ENCODE results near the gene CHRD. TPM values are rescaled to one million over a fixed set of nuclear protein-coding genes. Genes with fewer than 3 reads are reported as not detected.

Gene CHRD
- total RNA-seq, 1 experiment from 2014 or later = 1.8 TPM

DNA sequence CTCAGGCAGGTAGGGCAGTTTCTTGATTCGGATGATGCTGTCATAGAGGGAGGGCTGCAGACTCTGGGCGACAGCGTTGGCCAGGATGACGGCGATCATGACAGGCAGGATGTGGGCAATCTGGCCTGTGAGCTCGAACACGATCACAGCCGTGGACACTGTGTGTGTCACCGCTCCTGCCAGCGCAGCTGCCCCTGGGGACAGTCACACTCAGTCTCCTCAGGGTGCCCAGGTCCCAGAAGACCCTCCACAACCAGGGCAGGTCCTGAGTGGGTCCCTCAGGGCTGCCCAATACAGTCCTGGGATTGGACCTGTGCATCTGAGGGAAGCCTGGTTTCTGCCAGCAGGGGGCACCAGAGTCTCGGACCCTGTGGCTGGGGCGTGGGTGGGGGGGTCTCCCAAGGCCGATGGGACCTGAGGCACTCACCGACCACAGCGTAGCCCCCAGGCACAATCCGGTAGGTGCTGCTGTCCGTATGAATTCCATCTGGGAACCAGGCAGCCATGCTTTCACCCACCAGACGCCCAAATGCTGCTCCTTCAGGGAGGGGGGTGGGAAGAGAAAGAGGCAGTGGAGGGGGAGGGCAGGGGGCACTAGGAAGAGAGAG is 25.6 kb upstream of the CHRD start:
- Histone ChIP-seq H3K27ac (ENCODE audit: insufficient read length, low read depth, low read length) (no peak overlapping the region), H2BK20ac (ENCODE audit: low read depth, low read length, poor library complexity, severe bottlenecking) (no peak overlapping the region), H3K27me3 (ENCODE audit: insufficient read depth, low read length) (no peaks in the 10 kb centered on the region), H3K18ac (ENCODE audit: insufficient read length, low read depth, low read length) (no peak overlapping the region), H3K9me3 (ENCODE audit: control insufficient read depth, low read depth, low read length) (no peaks in the 10 kb centered on the region), H2BK12ac (ENCODE audit: insufficient read length, low read depth, low read length) (no peak overlapping the region), H3K79me1 (ENCODE audit: insufficient read depth, low read depth, low read length, poor library complexity, severe bottlenecking) (no peaks in the 10 kb centered on the region), H2BK5ac (ENCODE audit: insufficient read length, low read length) (no peak overlapping the region), H4K8ac (replicated peaks; ENCODE audit: insufficient read length, low read depth, low read length) (no peak overlapping the region), H3K14ac (ENCODE audit: insufficient read depth, low read length) (no peak overlapping the region), H3K4me2 (ENCODE audit: insufficient read depth, insufficient read length, low read length) (no peak overlapping the region), H3K4me1 (ENCODE audit: insufficient read depth, low read length) (no peaks in the 10 kb centered on the region), H2BK120ac (ENCODE audit: low read depth, low read length, poor library complexity, severe bottlenecking) (no peak overlapping the region), H3K79me2 (ENCODE audit: insufficient read depth, low read length) (no peaks in the 10 kb centered on the region), H3T11ph (ENCODE audit: low read length) (no peak overlapping the region), H4K20me1 (ENCODE audit: control insufficient read depth, insufficient read depth, insufficient read length) (no peaks in the 10 kb centered on the region), H4K91ac (ENCODE audit: insufficient read length, low read depth, low read length) (no peak overlapping the region), H4K5ac (ENCODE audit: insufficient read length, low read depth, low read length) (no peak overlapping the region), H2AFZ (ENCODE audit: low read length) (no peak overlapping the region), H3K56ac (ENCODE audit: insufficient read length, low read depth, low read length) (no peak overlapping the region), H3K4ac (ENCODE audit: low read depth, low read length) (no peak overlapping the region), H2BK15ac (ENCODE audit: low read depth, low read length) (no peak overlapping the region), H2AK5ac (ENCODE audit: insufficient read length, low read length) (no peak overlapping the region), H3K23ac (ENCODE audit: insufficient read length, low read depth, low read length) (no peak overlapping the region), H3K23me2 (ENCODE audit: insufficient read length, low read depth, low read length, poor library complexity, severe bottlenecking) (no peaks in the 10 kb centered on the region), H3K9ac (ENCODE audit: extremely low read depth, insufficient read length, low read length) (no peak overlapping the region)
- DNase-seq = peak; percentile 65
- peak overlapping the region in 1 of 3 experiments; percentile 70; a peak in 1 of 7 replicates for H3K27ac Mint-ChIP-seq
- WGBS (ENCODE audit: extremely low coverage, insufficient read length, low lambda C conversion rate) = no CpG with 5 or more reads among the region's 18 CpGs
- no peaks in the 10 kb centered on the region; a peak in 1 of 5 replicates for H3K9me3 Mint-ChIP-seq
- TF ChIP-seq, protein P1, sequence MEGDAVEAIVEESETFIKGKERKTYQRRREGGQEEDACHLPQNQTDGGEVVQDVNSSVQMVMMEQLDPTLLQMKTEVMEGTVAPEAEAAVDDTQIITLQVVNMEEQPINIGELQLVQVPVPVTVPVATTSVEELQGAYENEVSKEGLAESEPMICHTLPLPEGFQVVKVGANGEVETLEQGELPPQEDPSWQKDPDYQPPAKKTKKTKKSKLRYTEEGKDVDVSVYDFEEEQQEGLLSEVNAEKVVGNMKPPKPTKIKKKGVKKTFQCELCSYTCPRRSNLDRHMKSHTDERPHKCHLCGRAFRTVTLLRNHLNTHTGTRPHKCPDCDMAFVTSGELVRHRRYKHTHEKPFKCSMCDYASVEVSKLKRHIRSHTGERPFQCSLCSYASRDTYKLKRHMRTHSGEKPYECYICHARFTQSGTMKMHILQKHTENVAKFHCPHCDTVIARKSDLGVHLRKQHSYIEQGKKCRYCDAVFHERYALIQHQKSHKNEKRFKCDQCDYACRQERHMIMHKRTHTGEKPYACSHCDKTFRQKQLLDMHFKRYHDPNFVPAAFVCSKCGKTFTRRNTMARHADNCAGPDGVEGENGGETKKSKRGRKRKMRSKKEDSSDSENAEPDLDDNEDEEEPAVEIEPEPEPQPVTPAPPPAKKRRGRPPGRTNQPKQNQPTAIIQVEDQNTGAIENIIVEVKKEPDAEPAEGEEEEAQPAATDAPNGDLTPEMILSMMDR (conservative IDR thresholded peaks at IDR 0.05) = peak; percentile 74
- no peak overlapping the region for H3K4me3 Mint-ChIP-seq
- H3K36me3 Mint-ChIP-seq (ENCODE audit: insufficient read depth in 1 of 3, low read depth in 3 of 3) = peaks cover 22 to 61% (median 54%) of the 10 kb centered on the region in 3 experiments; a peak in 6 of 7 replicates
- H3K27me3 Mint-ChIP-seq (ENCODE audit: low read depth) = no peaks in the 10 kb centered on the region; the same call in none of the 2 replicates
- H3K4me1 Mint-ChIP-seq = peaks cover 9 to 18% of the 10 kb centered on the region in 2 experiments
